ENCODE measurements around the gene COL4A6.
"Not testable (repeated sequence)": the region's sequence is repeated elsewhere in the genome, so short reads cannot be mapped to it uniquely, and the experiment has no call there.

COL4A6 gene

GRCh38 chrX:108384783-108385182, 53.4 kb downstream of the COL4A6 start:
- Histone ChIP-seq H3K79me1 (ENCODE audit: low read length) (no peaks in the 10 kb centered on the region), H4K8ac (ENCODE audit: low read depth, low read length) (no peak overlapping the region), H3K79me2 (ENCODE audit: control insufficient read depth, insufficient read depth, low read length) (no peaks in the 10 kb centered on the region), H3K18ac (ENCODE audit: low read length) (no peak overlapping the region), H3K4me3 (ENCODE audit: low read length) (no peak overlapping the region), H3K9ac (ENCODE audit: low read length) (no peak overlapping the region), H3K27ac (ENCODE audit: low read depth, low read length) (no peak overlapping the region), H2BK120ac (ENCODE audit: low read depth, low read length) (no peak overlapping the region), H3K4me2 (ENCODE audit: low read length) (no peak overlapping the region), H2BK15ac (replicated peaks; ENCODE audit: low read depth) (no peak overlapping the region), H3K4me1 (ENCODE audit: control insufficient read depth, low read depth, low read length) (peaks cover 2% of the 10 kb centered on the region), H3K27me3 (ENCODE audit: insufficient read depth, low read length, poor library complexity) (no peaks in the 10 kb centered on the region), H3K4ac (ENCODE audit: low read depth, low read length) (no peak overlapping the region), H3K23ac (ENCODE audit: low read length) (no peak overlapping the region), H2AK5ac (ENCODE audit: low read length) (no peak overlapping the region), H3K56ac (ENCODE audit: low read length) (no peak overlapping the region), H3K36me3 (ENCODE audit: control insufficient read depth, insufficient read depth, low read length) (no peaks in the 10 kb centered on the region), H4K5ac (ENCODE audit: low read length) (no peak overlapping the region), H2BK5ac (ENCODE audit: low read length) (no peak overlapping the region)
- WGBS (ENCODE audit: extremely low coverage, insufficient coverage, low lambda C conversion rate) = no CpG with 5 or more reads among the region's 1 CpG
- DNase-seq = peak; percentile 58

DNA sequence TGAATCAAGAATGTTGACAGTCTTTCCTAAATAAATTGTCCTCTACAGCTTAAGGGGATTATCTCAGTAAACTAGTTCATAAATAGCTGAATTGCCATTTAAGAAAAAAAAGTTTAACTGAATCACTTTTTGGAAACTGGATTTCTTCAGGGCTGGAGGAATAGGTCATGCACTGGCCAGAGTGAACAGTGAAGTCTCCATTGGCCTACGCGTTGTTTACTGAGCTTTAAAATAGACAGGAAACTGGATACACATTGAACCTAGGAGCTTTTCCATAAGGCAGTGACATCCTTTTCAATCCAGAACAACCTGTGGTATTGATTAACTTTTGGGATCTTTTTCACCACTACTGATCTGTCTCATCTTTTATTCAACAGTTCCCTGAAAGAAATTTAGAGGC, 58.0 kb downstream of the COL4A6 start:
- no peak overlapping the region for H3K4me2 ChIP-seq (ENCODE audit: low read length)
- no CpG with 5 or more reads among the region's 2 CpGs for WGBS (ENCODE audit: extremely low coverage, insufficient coverage, low lambda C conversion rate)
- no peaks in the 10 kb centered on the region for H3K36me3 ChIP-seq (ENCODE audit: control insufficient read depth, insufficient read depth, low read length)

DNA sequence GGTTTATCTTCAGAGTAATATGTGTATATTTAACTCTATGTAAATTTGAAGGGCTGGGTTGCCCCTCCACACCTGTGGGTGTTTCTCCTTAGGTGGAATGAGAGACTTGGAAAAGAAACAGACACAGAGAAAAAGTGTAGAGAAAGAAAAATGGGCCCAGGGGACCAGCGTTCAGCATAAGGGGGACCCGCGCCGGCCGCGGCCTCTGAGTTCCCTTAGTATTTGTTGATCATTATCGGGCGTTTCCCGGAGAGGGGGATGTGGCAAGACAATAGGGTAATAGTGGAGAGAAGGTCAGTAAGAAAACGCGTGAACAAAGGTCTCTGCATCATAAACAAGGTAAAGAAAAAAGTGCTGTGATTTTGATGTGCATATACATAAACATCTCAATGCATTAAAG, 61.4 kb downstream of the COL4A6 start:
- H3K23ac ChIP-seq (ENCODE audit: low read length); H3K36me3 ChIP-seq (ENCODE audit: control insufficient read depth, insufficient read depth, low read length); H4K5ac ChIP-seq (ENCODE audit: low read length); H3K4ac ChIP-seq (ENCODE audit: low read depth, low read length); H3K4me1 ChIP-seq (ENCODE audit: control insufficient read depth, low read depth, low read length); H2BK120ac ChIP-seq (ENCODE audit: low read depth, low read length); DNase-seq; H3K18ac ChIP-seq (ENCODE audit: low read length); H4K8ac ChIP-seq (ENCODE audit: low read depth, low read length); H2BK15ac ChIP-seq (replicated peaks; ENCODE audit: low read depth); H3K9ac ChIP-seq (ENCODE audit: low read length); H3K4me2 ChIP-seq (ENCODE audit: low read length); H3K79me1 ChIP-seq (ENCODE audit: low read length); H2BK5ac ChIP-seq (ENCODE audit: low read length); H3K79me2 ChIP-seq (ENCODE audit: control insufficient read depth, insufficient read depth, low read length); H3K56ac ChIP-seq (ENCODE audit: low read length); H3K27ac ChIP-seq (ENCODE audit: low read depth, low read length); H3K4me3 ChIP-seq (ENCODE audit: low read length); H2AK5ac ChIP-seq (ENCODE audit: low read length); H3K27me3 ChIP-seq (ENCODE audit: insufficient read depth, low read length, poor library complexity): not testable (repeated sequence)
- no CpG with 5 or more reads among the region's 11 CpGs for WGBS (ENCODE audit: extremely low coverage, insufficient coverage, low lambda C conversion rate)

More for the DNA sequence above, 58.0 kb downstream of the COL4A6 start:
- H3K23ac ChIP-seq (ENCODE audit: low read length) = no peak overlapping the region
- H4K5ac ChIP-seq (ENCODE audit: low read length) = no peak overlapping the region
- no peaks in the 10 kb centered on the region for H3K79me2 ChIP-seq (ENCODE audit: control insufficient read depth, insufficient read depth, low read length)
- no peaks in the 10 kb centered on the region for H3K79me1 ChIP-seq (ENCODE audit: low read length)
- no peak overlapping the region for H4K8ac ChIP-seq (ENCODE audit: low read depth, low read length)
- H2BK15ac ChIP-seq (replicated peaks; ENCODE audit: low read depth) = no peak overlapping the region
- H3K4me3 ChIP-seq (ENCODE audit: low read length) = no peak overlapping the region
- H2BK120ac ChIP-seq (ENCODE audit: low read depth, low read length) = no peak overlapping the region
- no peak overlapping the region for H3K4ac ChIP-seq (ENCODE audit: low read depth, low read length)
- H2AK5ac ChIP-seq (ENCODE audit: low read length) = no peak overlapping the region
- no peaks in the 10 kb centered on the region for H3K27me3 ChIP-seq (ENCODE audit: insufficient read depth, low read length, poor library complexity)
- no peak overlapping the region for H3K18ac ChIP-seq (ENCODE audit: low read length)
- H3K4me1 ChIP-seq (ENCODE audit: control insufficient read depth, low read depth, low read length) = peaks cover 2% of the 10 kb centered on the region
- no peak for DNase-seq
- H2BK5ac ChIP-seq (ENCODE audit: low read length) = no peak overlapping the region
- H3K56ac ChIP-seq (ENCODE audit: low read length) = no peak overlapping the region
- H3K9ac ChIP-seq (ENCODE audit: low read length) = no peak overlapping the region
- H3K27ac ChIP-seq (ENCODE audit: low read depth, low read length) = no peak overlapping the region

DNA sequence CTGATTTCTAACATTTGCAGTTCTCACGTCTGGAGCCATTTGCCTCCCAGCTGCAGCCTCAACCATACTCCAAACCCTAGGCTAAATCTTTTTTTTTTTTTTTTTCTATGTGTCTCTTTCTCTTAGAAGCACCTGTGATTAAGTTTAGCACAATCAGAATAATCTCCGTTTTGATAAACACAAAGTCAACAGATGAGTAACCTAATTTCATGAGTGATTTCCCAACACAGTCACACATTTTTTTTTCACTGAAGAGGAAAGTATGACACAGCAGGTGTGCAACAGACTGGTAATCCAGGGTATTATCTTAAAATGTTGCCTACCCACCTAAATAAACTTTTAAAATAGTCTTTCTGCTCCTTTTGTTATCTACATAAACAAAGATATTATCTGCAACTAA, 62.6 kb downstream of the COL4A6 start:
- not testable (repeated sequence) for DNase-seq; H2AK5ac ChIP-seq (ENCODE audit: low read length); H3K27ac ChIP-seq (ENCODE audit: low read depth, low read length); H4K5ac ChIP-seq (ENCODE audit: low read length); H3K4ac ChIP-seq (ENCODE audit: low read depth, low read length); H3K4me1 ChIP-seq (ENCODE audit: control insufficient read depth, low read depth, low read length); H2BK5ac ChIP-seq (ENCODE audit: low read length); H3K4me2 ChIP-seq (ENCODE audit: low read length); H2BK15ac ChIP-seq (replicated peaks; ENCODE audit: low read depth); H4K8ac ChIP-seq (ENCODE audit: low read depth, low read length); H3K27me3 ChIP-seq (ENCODE audit: insufficient read depth, low read length, poor library complexity); H3K23ac ChIP-seq (ENCODE audit: low read length); H3K4me3 ChIP-seq (ENCODE audit: low read length); H3K56ac ChIP-seq (ENCODE audit: low read length); H2BK120ac ChIP-seq (ENCODE audit: low read depth, low read length); H3K36me3 ChIP-seq (ENCODE audit: control insufficient read depth, insufficient read depth, low read length); H3K79me1 ChIP-seq (ENCODE audit: low read length); H3K79me2 ChIP-seq (ENCODE audit: control insufficient read depth, insufficient read depth, low read length); H3K18ac ChIP-seq (ENCODE audit: low read length); H3K9ac ChIP-seq (ENCODE audit: low read length)
- WGBS (ENCODE audit: extremely low coverage, insufficient coverage, low lambda C conversion rate) = no CpG with 5 or more reads among the region's 2 CpGs

- Histone ChIP-seq H3K4ac (ENCODE audit: low read depth, low read length) (no peak overlapping the region), H2AK5ac (ENCODE audit: low read length) (no peak overlapping the region), H3K23ac (ENCODE audit: low read length) (no peak overlapping the region), H4K8ac (ENCODE audit: low read depth, low read length) (no peak overlapping the region), H2BK15ac (replicated peaks; ENCODE audit: low read depth) (no peak overlapping the region), H2BK120ac (ENCODE audit: low read depth, low read length) (no peak overlapping the region), H3K79me2 (ENCODE audit: control insufficient read depth, insufficient read depth, low read length) (no peaks in the 10 kb centered on the region), H3K27me3 (ENCODE audit: insufficient read depth, low read length, poor library complexity) (no peaks in the 10 kb centered on the region), H4K5ac (ENCODE audit: low read length) (no peak overlapping the region), H3K4me3 (ENCODE audit: low read length) (no peak overlapping the region), H3K79me1 (ENCODE audit: low read length) (no peaks in the 10 kb centered on the region), H3K56ac (ENCODE audit: low read length) (no peak overlapping the region), H3K18ac (ENCODE audit: low read length) (no peak overlapping the region), H2BK5ac (ENCODE audit: low read length) (no peak overlapping the region), H3K4me2 (ENCODE audit: low read length) (no peak overlapping the region), H3K36me3 (ENCODE audit: control insufficient read depth, insufficient read depth, low read length) (no peaks in the 10 kb centered on the region), H3K27ac (ENCODE audit: low read depth, low read length) (no peak overlapping the region), H3K4me1 (ENCODE audit: control insufficient read depth, low read depth, low read length) (no peaks in the 10 kb centered on the region), H3K9ac (ENCODE audit: low read length) (no peak overlapping the region)
- DNase-seq = no peak
- no CpG with 5 or more reads among the region's 1 CpG for WGBS (ENCODE audit: extremely low coverage, insufficient coverage, low lambda C conversion rate)
These were observed 71.4 kb downstream of the COL4A6 start for GRCh38 chrX:108366644-108367406.

GRCh38 chrX:108362026-108362425, 76.2 kb downstream of the COL4A6 start:
- H2BK120ac ChIP-seq (ENCODE audit: low read depth, low read length) = no peak overlapping the region
- H3K56ac ChIP-seq (ENCODE audit: low read length) = no peak overlapping the region
- no peak overlapping the region for H3K4ac ChIP-seq (ENCODE audit: low read depth, low read length)
- H3K79me2 ChIP-seq (ENCODE audit: control insufficient read depth, insufficient read depth, low read length) = no peaks in the 10 kb centered on the region
- no peak overlapping the region for H2BK5ac ChIP-seq (ENCODE audit: low read length)
- peaks cover 4% of the 10 kb centered on the region for H3K4me1 ChIP-seq (ENCODE audit: control insufficient read depth, low read depth, low read length)
- no peak overlapping the region for H2AK5ac ChIP-seq (ENCODE audit: low read length)
- no peak overlapping the region for H3K18ac ChIP-seq (ENCODE audit: low read length)
- no peak overlapping the region for H3K4me3 ChIP-seq (ENCODE audit: low read length)
- H3K9ac ChIP-seq (ENCODE audit: low read length) = no peak overlapping the region
- no peaks in the 10 kb centered on the region for H3K36me3 ChIP-seq (ENCODE audit: control insufficient read depth, insufficient read depth, low read length)
- H3K27me3 ChIP-seq (ENCODE audit: insufficient read depth, low read length, poor library complexity) = no peaks in the 10 kb centered on the region
- H3K27ac ChIP-seq (ENCODE audit: low read depth, low read length) = no peak overlapping the region
- DNase-seq = no peak
- no peaks in the 10 kb centered on the region for H3K79me1 ChIP-seq (ENCODE audit: low read length)
- WGBS (ENCODE audit: extremely low coverage, insufficient coverage, low lambda C conversion rate) = no CpG with 5 or more reads among the region's 1 CpG
- no peak overlapping the region for H4K8ac ChIP-seq (ENCODE audit: low read depth, low read length)
- H4K5ac ChIP-seq (ENCODE audit: low read length) = no peak overlapping the region
- H3K23ac ChIP-seq (ENCODE audit: low read length) = no peak overlapping the region
- H2BK15ac ChIP-seq (replicated peaks; ENCODE audit: low read depth) = no peak overlapping the region
- H3K4me2 ChIP-seq (ENCODE audit: low read length) = no peak overlapping the region

Data from mesendoderm (in vitro differentiated cells).